ENCODE measurements around the gene KIF13A. TPM values are rescaled to one million over a fixed set of nuclear protein-coding genes. Genes with fewer than 3 reads are reported as not detected.

KIF13A gene
- total RNA-seq, 1 donor from 2014 or later: 72.8 TPM

GRCh38 chr6:17884498-17885478, 102.6 kb downstream of the KIF13A start:
- ATAC-seq (peak; percentile 64), DNase-seq (ENCODE audit: low spot score) (no peak)
- intact Hi-C loops (cut with DNase I): no loop called here

- intact Hi-C loops (cut with DNase I): no loop called here
- ATAC-seq (no peak), DNase-seq (ENCODE audit: low spot score) (no peak)
Measured at GRCh38 chr6:17883665-17884497, 103.6 kb downstream of the KIF13A start.

DNA sequence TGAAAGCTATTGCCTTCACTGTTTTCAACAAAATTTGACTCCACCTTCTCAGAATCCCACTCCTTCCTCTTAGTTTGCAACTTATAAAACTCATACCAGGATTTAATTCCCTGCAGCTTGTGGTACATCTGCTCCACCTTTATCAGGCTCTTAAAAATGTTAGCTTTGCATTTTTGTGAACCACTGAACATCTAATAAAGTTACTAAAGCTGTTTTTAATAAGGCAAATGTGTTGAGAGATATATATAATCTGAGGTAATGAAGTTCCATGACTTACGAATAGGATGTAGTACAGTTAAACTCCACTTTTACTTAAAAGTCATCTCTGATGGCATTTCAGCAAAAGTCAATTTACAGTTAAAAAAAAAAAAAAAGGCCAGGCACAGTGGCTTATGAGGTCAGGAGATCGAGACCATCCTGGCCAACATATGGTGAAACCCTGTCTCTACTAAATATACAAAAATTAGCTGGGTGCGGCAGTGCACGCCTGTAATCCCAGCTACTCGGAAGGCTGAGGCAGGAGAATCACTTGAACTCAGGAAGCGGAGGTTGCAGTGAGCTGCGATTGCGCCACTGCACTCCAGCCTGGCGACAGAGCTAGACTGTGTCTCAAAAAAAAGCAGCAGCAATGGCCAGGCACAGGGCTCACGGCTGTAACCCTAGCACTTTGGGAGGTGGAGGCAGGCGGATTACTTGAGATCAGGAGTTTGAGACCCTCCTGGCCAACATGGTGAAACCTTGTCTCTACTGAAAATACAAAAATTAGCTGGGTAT, 106.2 kb downstream of the KIF13A start:
- intact Hi-C loops (cut with DNase I): no loop called here
- ATAC-seq (no peak), DNase-seq (ENCODE audit: low spot score) (no peak)

GRCh38 chr6:17879184-17879583, 108.3 kb downstream of the KIF13A start:
- intact Hi-C loops (cut with DNase I): no loop called here
- no peak for ATAC-seq
- no peak for DNase-seq (ENCODE audit: low spot score)

DNA sequence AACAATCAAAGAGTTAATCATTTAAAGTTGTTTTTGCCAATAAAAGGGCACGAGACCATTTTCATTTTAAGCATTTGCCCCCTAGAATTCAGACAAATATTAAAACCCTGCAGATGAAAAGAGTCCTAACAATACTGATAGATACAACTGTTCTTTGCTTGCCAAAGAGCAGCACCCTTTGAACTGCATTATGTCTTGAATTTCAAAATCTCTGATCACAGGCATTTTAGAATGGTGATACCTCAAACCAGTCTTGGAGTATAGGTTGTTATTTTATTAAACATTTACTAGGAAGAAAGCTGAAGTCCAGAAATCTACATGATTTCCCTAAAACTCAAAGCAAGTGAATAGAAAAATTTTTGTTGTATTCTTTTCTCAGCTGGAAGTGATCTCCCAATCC, 108.7 kb downstream of the KIF13A start:
- DNase-seq (ENCODE audit: low spot score) (no peak), ATAC-seq (no peak)
- intact Hi-C loops (cut with DNase I): no loop called here

DNA sequence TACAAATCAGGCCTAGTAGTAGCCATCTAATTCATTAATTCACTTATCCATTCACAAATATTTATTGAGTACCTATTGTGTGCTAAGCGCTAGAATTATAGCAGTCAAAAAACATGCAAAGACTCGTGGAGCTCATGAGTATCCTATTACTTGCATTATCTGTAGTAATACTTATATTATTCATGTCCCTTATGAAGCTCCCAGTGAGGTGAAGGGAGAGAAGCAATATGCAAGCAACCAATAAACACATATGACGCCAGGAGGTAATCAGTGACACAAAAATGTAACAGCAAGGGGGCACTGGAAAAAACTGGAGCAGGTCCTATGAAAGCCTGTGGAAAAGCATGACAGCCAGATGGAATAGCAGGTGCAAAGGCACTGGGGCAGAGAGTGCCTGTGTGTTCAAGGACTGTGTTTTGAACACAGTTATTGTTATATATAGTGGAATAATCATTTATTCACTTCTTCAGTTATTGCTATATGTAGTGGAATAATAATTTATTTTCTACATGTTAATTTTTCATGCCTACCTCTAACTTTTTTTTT, 109.5 kb downstream of the KIF13A start:
- DNase-seq (ENCODE audit: low spot score) (no peak), ATAC-seq (no peak)
- intact Hi-C loops (cut with DNase I): no loop called here

DNA sequence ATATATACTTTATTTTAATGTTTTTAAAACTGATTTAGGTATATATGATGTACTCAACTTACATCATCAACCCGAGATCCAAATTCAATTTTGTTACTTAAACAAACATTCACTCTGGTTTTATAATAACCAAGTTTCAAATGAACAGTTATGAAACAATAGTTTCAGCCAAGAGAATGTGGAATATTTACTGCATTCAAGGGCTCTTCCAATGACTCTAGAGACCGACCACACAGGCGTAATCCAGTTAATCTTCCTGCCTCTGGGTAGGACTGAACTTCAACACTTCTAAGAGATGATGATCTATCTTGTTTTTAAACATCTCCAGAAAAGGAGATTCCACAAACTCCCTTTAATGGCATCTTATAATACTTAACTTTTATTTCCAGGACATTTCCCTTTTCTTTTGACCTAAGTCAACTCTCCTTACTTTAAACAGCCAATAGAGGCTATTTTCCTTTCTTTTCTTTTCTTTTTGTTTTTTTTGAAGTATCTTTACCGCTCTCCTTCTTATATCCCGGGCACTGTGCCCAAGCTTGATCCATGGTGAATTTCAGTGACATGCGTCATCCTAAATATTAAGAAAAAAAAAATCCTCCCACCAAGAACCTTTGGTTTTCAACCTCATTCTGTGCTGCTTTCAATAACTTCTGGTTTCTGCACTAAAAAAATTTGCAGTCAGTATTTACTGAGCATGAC, 110.1 kb downstream of the KIF13A start:
- intact Hi-C loops (cut with DNase I): no loop called here
- peak; percentile 93 for ATAC-seq
- no peak for DNase-seq (ENCODE audit: low spot score)

DNA sequence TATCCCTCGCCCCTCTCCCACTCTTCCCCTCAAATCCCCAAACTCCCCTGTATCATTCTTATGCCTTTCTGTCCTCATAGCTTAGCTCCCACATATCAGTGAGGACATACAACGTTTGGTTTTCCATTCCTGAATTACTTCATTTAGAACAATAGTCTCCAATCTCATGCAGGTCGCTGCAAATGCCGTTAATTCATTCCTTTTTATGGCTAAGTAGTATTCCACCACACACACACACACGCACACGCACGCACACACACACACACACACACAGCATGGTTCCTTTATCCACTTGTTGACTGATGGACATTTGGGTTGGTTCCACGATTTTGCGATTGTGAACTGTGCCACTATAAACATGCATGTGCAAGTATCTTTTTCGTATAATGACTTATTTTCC, 112.7 kb downstream of the KIF13A start:
- DNase-seq (ENCODE audit: low spot score) (no peak), ATAC-seq (no peak)
- intact Hi-C loops (cut with DNase I): no loop called here

- ATAC-seq (no peak), DNase-seq (ENCODE audit: low spot score) (no peak)
- intact Hi-C loops (cut with DNase I): no loop called here
Measured at GRCh38 chr6:17872908-17873307, 114.5 kb downstream of the KIF13A start.

- intact Hi-C loops (cut with DNase I): no loop called here
- DNase-seq (ENCODE audit: low spot score): no peak
- ATAC-seq: no peak
Measured at GRCh38 chr6:17871836-17872235, 115.6 kb downstream of the KIF13A start.

DNA sequence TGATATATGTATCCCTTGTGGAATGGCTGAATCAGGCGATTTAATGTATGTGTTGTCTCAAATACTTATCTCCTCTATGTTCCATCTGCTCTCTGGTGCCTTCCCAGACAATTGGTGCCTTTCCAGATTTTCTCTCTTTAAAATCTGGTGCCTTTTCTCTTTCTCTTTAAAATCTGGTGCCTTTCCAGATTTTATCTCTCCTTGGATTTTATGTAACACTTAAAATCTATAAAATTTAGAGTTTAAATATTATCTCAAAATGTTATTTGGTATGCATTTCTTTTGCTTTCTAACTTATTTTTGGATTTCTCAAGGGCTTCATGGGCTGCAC, 116.3 kb downstream of the KIF13A start:
- intact Hi-C loops (cut with DNase I): no loop called here
- ATAC-seq: no peak
- no peak for DNase-seq (ENCODE audit: low spot score)

- no peak for ATAC-seq
- no peak for DNase-seq (ENCODE audit: low spot score)
- intact Hi-C loops (cut with DNase I): no loop called here
Measured at GRCh38 chr6:17870300-17871188, 116.9 kb downstream of the KIF13A start.

- intact Hi-C loops (cut with DNase I): no loop called here
- DNase-seq (ENCODE audit: low spot score): no peak
- ATAC-seq: no peak
Measured at GRCh38 chr6:17869753-17870050, 117.7 kb downstream of the KIF13A start.

DNA sequence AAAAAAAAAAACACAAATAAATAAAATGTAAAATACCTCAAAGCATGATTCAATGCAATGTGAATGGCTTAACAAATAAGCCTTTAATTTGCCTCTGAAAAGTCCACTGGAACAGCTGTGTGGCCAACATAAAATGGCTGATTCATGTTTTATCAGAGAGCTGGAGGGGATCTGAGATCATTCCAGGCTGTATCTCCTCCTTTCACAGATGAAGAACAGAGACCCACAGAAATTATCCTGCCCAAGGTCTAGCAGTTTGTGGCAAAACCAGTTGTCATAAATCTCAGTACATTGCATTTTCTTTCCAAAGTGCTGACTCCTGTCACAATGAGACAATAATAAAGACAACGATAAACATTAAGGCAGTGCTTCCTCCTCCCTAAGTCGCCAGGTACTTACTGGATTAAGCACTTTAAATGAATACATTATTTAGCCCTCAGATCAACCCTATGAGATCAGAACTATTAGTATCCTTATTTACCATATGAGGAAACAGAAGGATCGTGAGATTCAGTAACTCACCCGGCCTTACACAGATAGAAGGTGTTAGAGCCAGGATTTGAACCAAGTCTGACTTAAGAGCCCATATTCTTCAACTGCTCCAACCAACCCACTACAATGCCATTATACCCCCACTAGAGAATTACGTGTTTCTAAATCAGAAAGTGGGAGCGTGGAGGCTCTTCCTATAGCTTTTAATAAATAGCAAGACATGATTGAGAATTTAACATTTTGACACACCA, 118.3 kb downstream of the KIF13A start:
- intact Hi-C loops (cut with DNase I): no loop called here
- DNase-seq (ENCODE audit: low spot score) (no peak), ATAC-seq (no peak)

DNA sequence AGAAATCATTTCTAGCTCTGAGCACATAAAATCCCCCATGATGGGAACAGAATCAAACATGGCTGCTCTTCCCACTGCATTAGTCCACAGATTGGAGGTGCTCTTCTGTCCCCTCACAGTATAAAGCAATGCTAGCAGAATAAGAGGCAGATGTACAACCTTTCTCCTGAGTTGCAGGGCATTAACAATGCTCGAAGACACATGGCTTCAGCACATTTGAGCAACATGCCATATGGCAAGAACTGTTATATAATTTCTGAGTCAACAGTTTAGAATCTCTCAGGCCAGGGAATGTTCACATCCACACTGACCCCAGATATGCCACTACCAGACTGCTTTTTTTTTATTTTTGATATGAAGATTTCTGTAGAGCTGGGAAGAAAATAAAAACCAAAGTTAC, 119.6 kb downstream of the KIF13A start:
- ATAC-seq (no peak), DNase-seq (ENCODE audit: low spot score) (no peak)
- intact Hi-C loops (cut with DNase I): no loop called here

- ATAC-seq (no peak), DNase-seq (ENCODE audit: low spot score) (no peak)
- intact Hi-C loops (cut with DNase I): no loop called here
Measured at GRCh38 chr6:17866876-17867444, 120.5 kb downstream of the KIF13A start.
